SK-N-SH treated with all-trans-retinoic acid at 6 μM for 48 hours (cell line): ENCODE measurements around the gene CBR4.

Experiments
- ATAC-seq: fragments of 200-7000 bp; cut with Tn5 transposase; 3 replicates; pipeline ENCODE4 v1.9.1; 2020; ENCODE audit warnings: mild to moderate bottlenecking, moderate library complexity
- ARNTL ChIP-seq: fragments of 450-650 bp; formaldehyde crosslinking; IDR thresholded peaks from 2 replicates; pipeline ENCODE4 v1.5.0; 2020; ENCODE audit warnings: low read depth, mild to moderate bottlenecking, moderate library complexity, borderline replicate concordance
- BACH2 ChIP-seq: fragments of 250-450 bp; sonication (Bioruptor Pico); IDR thresholded peaks from 2 replicates; pipeline ENCODE4 v1.9.0; 2021; ENCODE audit warnings: mild to moderate bottlenecking, borderline replicate concordance
- CSDC2 ChIP-seq: fragments of 250-450 bp; sonication (Bioruptor Pico); IDR thresholded peaks from 2 replicates; pipeline ENCODE4 v1.5.0; 2020; ENCODE audit warnings: mild to moderate bottlenecking, moderate library complexity
- ESRRG ChIP-seq: fragments of 250-450 bp; sonication (Bioruptor Pico); IDR thresholded peaks from 2 replicates; pipeline ENCODE4 v1.6.1; 2021; ENCODE audit warnings: mild to moderate bottlenecking
- GLIS3 ChIP-seq: fragments of 250-450 bp; sonication (Bioruptor Pico); IDR thresholded peaks from 2 replicates; pipeline ENCODE4 v1.5.0; 2020; ENCODE audit warnings: mild to moderate bottlenecking, moderate library complexity
- ISL1 ChIP-seq: fragments of 250-450 bp; sonication (Bioruptor Pico); IDR thresholded peaks from 2 replicates; pipeline ENCODE4 v2.1.2; 2022; ENCODE audit warnings: mild to moderate bottlenecking, moderate library complexity
- OSR1 ChIP-seq: fragments of 250-450 bp; sonication (Bioruptor Pico); IDR thresholded peaks from 2 replicates; pipeline ENCODE4 v1.8.0; 2022; ENCODE audit warnings: moderate library complexity, mild to moderate bottlenecking, inconsistent platforms
- PPARA ChIP-seq: fragments of 250-450 bp; sonication (Bioruptor Pico); IDR thresholded peaks from 2 replicates; pipeline ENCODE4 v1.5.0; 2020; ENCODE audit warnings: mild to moderate bottlenecking, borderline replicate concordance
- RARB ChIP-seq: fragments of 250-450 bp; sonication (Bioruptor Pico); IDR thresholded peaks from 2 replicates; pipeline ENCODE4 v1.8.0; 2021; ENCODE audit warnings: mild to moderate bottlenecking, moderate library complexity
- SNAI2 ChIP-seq: fragments of 250-450 bp; sonication (Bioruptor Pico); IDR thresholded peaks from 2 replicates; pipeline ENCODE4 v1.5.0; 2020; ENCODE audit warnings: mild to moderate bottlenecking, moderate library complexity
- TSHZ2 ChIP-seq: fragments of 250-450 bp; sonication (Bioruptor Pico); IDR thresholded peaks from 2 replicates; pipeline ENCODE4 v1.5.0; 2020; ENCODE audit warnings: mild to moderate bottlenecking, moderate library complexity
- ZC3H10 ChIP-seq: fragments of 250-450 bp; sonication (Bioruptor Pico); IDR thresholded peaks from 2 replicates; pipeline ENCODE4 v1.5.1; 2021; ENCODE audit warnings: mild to moderate bottlenecking, moderate library complexity
- ZFP3 ChIP-seq: fragments of 250-450 bp; sonication (Bioruptor Pico); IDR thresholded peaks from 2 replicates; pipeline ENCODE4 v1.5.0; 2020; ENCODE audit warnings: mild to moderate bottlenecking, moderate library complexity
- ZFP30 ChIP-seq: fragments of 450-650 bp; formaldehyde crosslinking; IDR thresholded peaks from 2 replicates; pipeline ENCODE4 v1.5.0; 2022; ENCODE audit warnings: mild to moderate bottlenecking, moderate library complexity
- ZNF565 ChIP-seq: fragments of 450-650 bp; formaldehyde crosslinking; conservative IDR thresholded peaks from 2 replicates; pipeline ENCODE4 v1.5.0; 2020; ENCODE audit warnings: low read depth, mild to moderate bottlenecking, moderate library complexity
- ZNF70 ChIP-seq: fragments of 450-650 bp; formaldehyde crosslinking; IDR thresholded peaks from 2 replicates; pipeline ENCODE4 v1.5.0; 2020; ENCODE audit warnings: mild to moderate bottlenecking, moderate library complexity
- ZNF8 ChIP-seq: fragments of 450-650 bp; formaldehyde crosslinking; IDR thresholded peaks from 2 replicates; pipeline ENCODE4 v1.5.0; 2020; ENCODE audit warnings: mild to moderate bottlenecking, moderate library complexity
- TF ChIP-seq, protein P1 (sequence below): fragments of 250-450 bp; sonication (Bioruptor Pico); IDR thresholded peaks from 2 replicates; pipeline ENCODE4 v1.5.1; 2021; ENCODE audit warnings: mild to moderate bottlenecking, moderate library complexity
- TF ChIP-seq, protein P2 (sequence below): fragments of 250-450 bp; sonication (Bioruptor Pico); IDR thresholded peaks from 2 replicates; pipeline ENCODE4 v1.8.0; 2021; ENCODE audit warnings: low read depth, mild to moderate bottlenecking, moderate library complexity, borderline replicate concordance
- TF ChIP-seq, protein P3 (sequence below): fragments of 250-450 bp; sonication (Bioruptor Pico); IDR thresholded peaks from 2 replicates; pipeline ENCODE4 v1.5.1; 2020; ENCODE audit warnings: low read depth, mild to moderate bottlenecking, moderate library complexity

The CBR4 gene

DNA sequence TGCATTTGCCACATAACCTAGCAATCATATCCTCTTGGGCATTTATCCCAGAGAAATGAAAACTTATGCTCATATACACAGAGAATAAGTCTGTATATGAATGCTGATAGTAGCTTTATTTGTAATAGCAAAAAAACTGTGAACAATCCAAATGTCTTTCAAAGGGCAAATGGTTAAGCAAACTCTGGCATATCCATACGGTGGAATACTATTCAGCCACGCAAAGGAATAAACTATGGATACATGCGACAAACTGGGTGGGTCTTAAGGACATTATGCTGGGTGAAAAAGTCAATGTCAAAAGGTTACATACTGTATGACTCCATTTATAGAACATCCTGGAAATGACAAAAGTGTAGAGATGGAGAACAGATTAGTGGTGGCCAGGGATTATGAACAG, 17.6 kb upstream of the CBR4 start:
- no peak for TF ChIP-seq OSR1 (CRISPR knock-in tag)
- peak; percentile 97 for TF ChIP-seq ZNF8 (CRISPR knock-in tag)

DNA sequence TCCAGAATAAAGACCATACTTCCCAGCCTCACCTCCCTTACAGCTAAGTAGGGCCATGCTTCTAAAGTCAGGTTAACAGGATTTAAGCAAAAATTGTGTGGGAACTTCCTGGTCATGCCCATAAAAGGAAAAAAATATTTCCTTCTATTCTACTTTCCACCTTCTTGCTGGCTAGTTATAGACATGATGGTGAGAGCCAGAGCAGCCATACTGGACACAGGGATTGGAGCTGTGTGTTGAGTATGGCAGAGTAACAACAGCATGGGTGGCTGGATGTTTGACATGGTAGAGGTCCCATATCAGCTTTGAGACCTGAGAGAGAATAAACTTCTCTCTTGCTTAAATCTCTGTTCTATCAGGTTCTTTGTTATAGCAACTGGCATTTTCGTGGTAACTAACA, 15.1 kb upstream of the CBR4 start:
- peak; percentile 45 for ATAC-seq
- TF ChIP-seq, protein P1, sequence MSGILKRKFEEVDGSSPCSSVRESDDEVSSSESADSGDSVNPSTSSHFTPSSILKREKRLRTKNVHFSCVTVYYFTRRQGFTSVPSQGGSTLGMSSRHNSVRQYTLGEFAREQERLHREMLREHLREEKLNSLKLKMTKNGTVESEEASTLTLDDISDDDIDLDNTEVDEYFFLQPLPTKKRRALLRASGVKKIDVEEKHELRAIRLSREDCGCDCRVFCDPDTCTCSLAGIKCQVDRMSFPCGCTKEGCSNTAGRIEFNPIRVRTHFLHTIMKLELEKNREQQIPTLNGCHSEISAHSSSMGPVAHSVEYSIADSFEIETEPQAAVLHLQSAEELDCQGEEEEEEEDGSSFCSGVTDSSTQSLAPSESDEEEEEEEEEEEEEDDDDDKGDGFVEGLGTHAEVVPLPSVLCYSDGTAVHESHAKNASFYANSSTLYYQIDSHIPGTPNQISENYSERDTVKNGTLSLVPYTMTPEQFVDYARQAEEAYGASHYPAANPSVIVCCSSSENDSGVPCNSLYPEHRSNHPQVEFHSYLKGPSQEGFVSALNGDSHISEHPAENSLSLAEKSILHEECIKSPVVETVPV (CRISPR knock-in tag), result no peak
- no peak for TF ChIP-seq ZNF70

More for the DNA sequence above, 17.6 kb upstream of the CBR4 start:
- no peak for ATAC-seq

DNA sequence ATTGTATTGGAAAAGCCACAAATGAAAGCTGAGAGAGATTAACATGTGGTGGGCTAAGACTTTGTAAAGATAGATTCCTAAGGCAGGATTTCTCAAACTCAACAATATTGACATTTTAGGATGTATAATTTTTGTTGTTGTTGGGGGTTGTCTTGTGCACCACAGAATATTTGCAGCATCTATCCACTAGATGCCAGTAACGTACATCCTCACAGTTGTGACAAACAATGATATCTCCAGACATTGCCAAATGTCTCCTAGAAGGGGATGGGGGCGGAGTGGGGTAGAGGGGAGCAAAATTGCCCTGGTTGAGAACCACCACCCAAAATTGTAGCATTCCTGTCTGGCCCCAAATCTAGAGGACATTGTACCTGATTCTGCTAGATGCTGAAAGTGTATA, 14.7 kb upstream of the CBR4 start:
- peak; percentile 96 for ATAC-seq

GRCh38 chr4:169018406-169018805, 8.4 kb upstream of the CBR4 start:
- ATAC-seq, result no peak
- TF ChIP-seq ZFP3, result no peak
- TF ChIP-seq RARB (CRISPR knock-in tag), result no peak
- TF ChIP-seq, protein P1 (CRISPR knock-in tag), result no peak
- no peak for TF ChIP-seq CSDC2
- no peak for TF ChIP-seq ZFP30 (CRISPR knock-in tag)

More for the DNA sequence above, 14.7 kb upstream of the CBR4 start:
- TF ChIP-seq ESRRG (CRISPR knock-in tag), result no peak
- TF ChIP-seq ISL1 (CRISPR knock-in tag), result no peak
- TF ChIP-seq ARNTL (CRISPR knock-in tag), result no peak
- TF ChIP-seq BACH2 (CRISPR knock-in tag), result no peak
- TF ChIP-seq, protein P2, sequence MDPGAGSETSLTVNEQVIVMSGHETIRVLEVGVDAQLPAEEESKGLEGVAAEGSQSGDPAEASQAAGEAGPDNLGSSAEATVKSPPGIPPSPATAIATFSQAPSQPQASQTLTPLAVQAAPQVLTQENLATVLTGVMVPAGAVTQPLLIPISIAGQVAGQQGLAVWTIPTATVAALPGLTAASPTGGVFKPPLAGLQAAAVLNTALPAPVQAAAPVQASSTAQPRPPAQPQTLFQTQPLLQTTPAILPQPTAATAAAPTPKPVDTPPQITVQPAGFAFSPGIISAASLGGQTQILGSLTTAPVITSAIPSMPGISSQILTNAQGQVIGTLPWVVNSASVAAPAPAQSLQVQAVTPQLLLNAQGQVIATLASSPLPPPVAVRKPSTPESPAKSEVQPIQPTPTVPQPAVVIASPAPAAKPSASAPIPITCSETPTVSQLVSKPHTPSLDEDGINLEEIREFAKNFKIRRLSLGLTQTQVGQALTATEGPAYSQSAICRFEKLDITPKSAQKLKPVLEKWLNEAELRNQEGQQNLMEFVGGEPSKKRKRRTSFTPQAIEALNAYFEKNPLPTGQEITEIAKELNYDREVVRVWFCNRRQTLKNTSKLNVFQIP (CRISPR knock-in tag), result no peak
- TF ChIP-seq ZNF70, result no peak
- TF ChIP-seq TSHZ2 (CRISPR knock-in tag), result no peak
- no peak for TF ChIP-seq ZC3H10 (CRISPR knock-in tag)
- TF ChIP-seq PPARA (CRISPR knock-in tag), result no peak
- TF ChIP-seq ZNF565 (CRISPR knock-in tag), result no peak
- TF ChIP-seq ZFP3, result no peak
- TF ChIP-seq OSR1 (CRISPR knock-in tag), result no peak
- TF ChIP-seq, protein P3, sequence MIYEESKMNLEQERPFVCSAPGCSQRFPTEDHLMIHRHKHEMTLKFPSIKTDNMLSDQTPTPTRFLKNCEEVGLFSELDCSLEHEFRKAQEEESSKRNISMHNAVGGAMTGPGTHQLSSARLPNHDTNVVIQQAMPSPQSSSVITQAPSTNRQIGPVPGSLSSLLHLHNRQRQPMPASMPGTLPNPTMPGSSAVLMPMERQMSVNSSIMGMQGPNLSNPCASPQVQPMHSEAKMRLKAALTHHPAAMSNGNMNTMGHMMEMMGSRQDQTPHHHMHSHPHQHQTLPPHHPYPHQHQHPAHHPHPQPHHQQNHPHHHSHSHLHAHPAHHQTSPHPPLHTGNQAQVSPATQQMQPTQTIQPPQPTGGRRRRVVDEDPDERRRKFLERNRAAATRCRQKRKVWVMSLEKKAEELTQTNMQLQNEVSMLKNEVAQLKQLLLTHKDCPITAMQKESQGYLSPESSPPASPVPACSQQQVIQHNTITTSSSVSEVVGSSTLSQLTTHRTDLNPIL (CRISPR knock-in tag), result no peak
- no peak for TF ChIP-seq ZFP30 (CRISPR knock-in tag)
- no peak for TF ChIP-seq RARB (CRISPR knock-in tag)
- TF ChIP-seq GLIS3 (CRISPR knock-in tag), result no peak
- no peak for TF ChIP-seq SNAI2 (CRISPR knock-in tag)
- TF ChIP-seq, all 23 proteins: peak for 0
